GM21737 (cell line): Measurements from ENCODE around the gene SGPL1.
"Not testable (repeated sequence)": the region's sequence is repeated elsewhere in the genome, so short reads cannot be mapped to it uniquely, and the experiment has no call there.

Experiments used
- ATAC-seq: cut with Tn5 transposase; IDR thresholded peaks from one replicate; pipeline ENCODE4 v1.9.1; 2021; ENCODE audit warnings: mild to moderate bottlenecking, moderate library complexity; ENCODE audit not compliant: unreplicated experiment

SGPL1 gene

DNA sequence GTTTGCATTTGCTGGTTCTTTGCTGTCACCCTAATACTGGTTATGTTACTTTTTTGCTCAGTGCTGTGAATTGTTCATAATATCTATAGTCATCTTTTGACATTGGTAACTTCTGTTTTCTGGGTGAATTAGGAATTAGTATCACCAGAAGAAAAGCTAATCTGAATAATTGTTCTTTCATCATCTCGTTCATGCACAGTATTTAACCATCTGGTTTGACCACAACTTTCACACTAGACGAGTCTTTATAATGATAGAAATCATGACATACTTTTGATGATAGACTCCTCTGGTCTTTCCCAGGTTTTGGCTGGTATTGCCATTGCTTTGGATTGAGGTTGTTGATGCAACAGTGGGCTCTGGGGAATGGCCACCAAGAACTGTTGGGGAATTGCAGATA is 25.1 kb downstream of the SGPL1 start:
- ATAC-seq: no peak

DNA sequence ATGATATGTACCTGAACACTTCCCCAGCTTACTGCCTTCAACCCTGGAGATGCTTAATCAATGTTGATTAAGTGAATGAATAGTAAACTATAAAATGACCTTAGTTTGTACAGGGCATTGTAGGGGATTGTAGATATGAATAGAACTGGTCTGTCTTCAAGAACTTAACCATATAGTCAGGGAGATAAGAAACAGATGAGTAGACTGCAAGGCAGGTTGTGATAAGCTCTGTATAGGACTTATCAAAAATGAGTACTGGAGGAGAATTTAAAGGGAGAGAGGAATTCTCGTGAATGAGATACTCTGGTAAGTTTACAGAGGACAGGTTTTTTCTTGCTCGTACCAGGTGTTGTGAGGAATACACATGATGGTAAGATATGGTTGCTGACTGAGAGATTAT is 27.6 kb downstream of the SGPL1 start:
- no peak for ATAC-seq

- no peak for ATAC-seq
These were observed 28.2 kb downstream of the SGPL1 start for GRCh38 chr10:70843776-70844489.

DNA sequence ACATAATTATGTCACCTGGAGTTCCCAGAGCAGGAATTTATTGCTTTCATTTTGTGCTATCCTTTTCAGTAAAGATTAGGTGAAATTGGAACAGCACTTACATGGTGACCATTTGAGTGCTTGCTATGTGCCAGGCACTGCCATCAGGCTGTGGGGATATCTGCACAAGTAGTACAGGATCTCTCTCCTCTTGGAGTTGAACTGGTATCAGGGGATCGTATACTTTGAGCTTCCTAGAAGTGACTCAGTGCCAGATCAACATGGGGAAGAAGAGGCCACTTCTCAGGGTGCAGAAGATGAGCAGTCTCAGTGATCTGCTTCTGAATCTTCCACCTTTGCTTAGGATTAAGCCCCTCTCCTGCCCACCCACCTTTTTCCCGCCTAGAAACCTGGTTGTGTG is 29.5 kb downstream of the SGPL1 start:
- ATAC-seq: no peak

DNA sequence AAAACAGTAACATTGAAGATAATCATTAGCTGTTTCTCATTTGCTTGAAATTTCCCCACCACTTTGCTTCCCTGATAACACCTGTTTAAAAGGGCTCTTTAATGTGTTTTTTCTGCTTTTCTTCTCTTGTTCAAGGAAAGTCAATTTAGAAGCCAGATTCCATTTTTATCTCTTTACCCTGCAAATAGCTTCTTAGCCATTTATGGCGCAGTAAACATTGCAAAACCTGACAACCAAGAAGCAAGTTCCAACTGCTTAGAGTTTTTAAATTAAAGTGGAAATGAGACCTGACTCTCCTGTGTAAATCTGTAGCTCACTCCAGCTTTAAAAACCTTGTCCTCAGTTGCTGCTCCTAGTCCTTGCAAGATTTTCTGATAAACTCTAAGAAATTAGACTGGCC is 30.1 kb downstream of the SGPL1 start:
- no peak for ATAC-seq

- ATAC-seq: no peak
These were observed 31.0 kb downstream of the SGPL1 start for GRCh38 chr10:70846795-70847194.

- ATAC-seq: no peak
These were observed 32.1 kb downstream of the SGPL1 start for GRCh38 chr10:70847659-70848360.

- no peak for ATAC-seq
These were observed 33.9 kb downstream of the SGPL1 start for GRCh38 chr10:70849582-70850016.

DNA sequence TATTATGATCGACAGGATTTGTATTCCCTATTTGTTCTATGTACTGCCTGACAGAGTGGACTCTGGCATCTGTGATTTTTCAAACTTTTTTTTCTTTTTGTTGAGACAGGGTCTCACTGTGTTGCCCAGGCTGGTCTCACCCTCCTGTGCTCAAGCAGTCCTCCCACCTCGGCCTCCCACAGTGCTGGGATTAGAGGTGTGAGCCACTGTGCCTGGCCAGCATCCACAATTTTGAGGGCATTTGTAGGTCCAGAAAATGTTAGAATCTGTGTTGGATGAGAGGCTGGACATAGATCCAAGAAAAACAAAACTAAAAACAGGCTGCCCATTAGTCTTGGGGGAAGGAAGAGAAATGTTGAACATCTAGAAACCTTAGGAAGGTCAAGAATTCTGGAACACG is 34.3 kb downstream of the SGPL1 start:
- no peak for ATAC-seq

DNA sequence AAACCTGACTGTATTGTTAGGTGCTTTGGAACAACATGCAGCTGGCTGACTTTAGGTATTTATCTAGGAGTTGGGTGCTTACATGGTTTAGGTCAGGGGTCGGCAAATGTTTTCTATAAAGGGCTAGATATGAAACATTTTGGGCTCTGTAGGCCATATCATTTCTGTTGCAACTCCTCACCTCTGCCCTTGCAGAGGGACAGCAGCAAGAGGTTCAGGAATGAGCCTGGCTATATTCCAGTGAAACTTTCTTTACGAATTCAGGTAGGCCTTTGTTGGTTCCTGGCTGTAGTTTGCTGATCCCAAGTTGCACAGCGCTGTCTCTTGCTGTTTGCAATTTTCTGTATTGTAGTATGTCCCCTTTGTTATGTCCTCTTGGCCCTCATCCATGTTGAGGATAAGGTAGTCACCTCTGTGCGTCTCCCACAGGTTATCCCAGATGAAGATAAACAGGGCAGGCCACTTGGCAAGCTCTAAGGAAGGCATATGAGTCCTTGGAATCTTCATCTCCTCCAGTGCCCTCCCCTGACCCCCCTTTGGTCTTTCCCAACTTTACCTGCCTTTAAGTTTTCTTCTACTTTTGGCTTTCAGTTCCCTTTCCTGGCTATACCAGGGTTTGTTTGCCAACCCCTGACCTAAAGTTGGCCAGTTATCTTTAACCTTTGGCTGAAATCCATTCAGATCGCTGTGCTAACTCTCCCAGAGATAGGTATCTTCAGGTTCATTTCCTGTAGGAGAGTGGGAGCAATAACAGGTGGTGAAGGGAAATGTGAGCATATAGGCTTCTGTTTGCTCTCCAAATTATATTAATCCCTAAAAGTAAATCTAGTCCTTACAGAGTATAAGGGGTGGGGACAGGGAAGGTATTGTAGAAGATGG is 36.1 kb downstream of the SGPL1 start:
- ATAC-seq: no peak

GRCh38 chr10:70853038-70853437 is 37.3 kb downstream of the SGPL1 start:
- no peak for ATAC-seq

- ATAC-seq: no peak
These were observed 37.7 kb downstream of the SGPL1 start for GRCh38 chr10:70853457-70853856.

DNA sequence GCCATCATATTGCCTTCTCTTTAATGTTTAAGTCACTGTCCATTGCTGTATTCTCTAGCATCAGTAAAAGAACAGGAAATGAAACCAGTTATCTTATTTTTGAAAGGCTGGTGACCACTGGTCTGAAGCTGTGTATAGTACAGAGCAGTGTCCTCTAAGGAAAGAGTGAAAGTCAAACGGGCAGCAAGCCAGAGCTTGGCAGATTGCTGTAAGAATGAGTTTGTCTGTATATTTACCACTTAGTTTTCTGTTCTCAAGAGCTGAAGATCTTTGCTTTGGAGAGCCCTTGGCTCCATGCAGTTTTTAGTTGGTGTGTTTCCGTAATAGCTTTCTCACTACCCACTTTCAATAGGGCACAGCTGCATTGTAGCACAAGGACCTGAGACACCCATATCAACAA is 40.7 kb downstream of the SGPL1 start:
- ATAC-seq: no peak

DNA sequence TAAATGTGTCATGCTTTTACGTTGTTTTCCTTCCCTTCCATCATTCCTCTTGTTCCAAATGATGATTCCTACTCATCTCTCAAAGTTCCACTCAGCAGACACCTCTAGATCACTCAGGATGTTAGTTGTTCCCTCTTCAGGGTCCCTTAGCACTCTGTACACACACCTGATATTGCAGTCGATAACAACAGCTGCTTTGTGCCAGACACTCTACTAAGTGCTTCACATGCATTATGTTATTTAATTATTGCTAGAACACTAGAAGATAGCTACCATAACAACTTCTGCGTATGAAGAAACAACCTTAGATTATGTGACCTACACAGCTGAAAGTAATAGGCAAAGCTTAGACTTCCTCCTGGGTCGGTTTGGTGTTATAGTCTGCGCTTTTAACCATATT is 43.0 kb downstream of the SGPL1 start:
- ATAC-seq: no peak

GRCh38 chr10:70861495-70862197 is 45.9 kb downstream of the SGPL1 start:
- ATAC-seq: not testable (repeated sequence)

DNA sequence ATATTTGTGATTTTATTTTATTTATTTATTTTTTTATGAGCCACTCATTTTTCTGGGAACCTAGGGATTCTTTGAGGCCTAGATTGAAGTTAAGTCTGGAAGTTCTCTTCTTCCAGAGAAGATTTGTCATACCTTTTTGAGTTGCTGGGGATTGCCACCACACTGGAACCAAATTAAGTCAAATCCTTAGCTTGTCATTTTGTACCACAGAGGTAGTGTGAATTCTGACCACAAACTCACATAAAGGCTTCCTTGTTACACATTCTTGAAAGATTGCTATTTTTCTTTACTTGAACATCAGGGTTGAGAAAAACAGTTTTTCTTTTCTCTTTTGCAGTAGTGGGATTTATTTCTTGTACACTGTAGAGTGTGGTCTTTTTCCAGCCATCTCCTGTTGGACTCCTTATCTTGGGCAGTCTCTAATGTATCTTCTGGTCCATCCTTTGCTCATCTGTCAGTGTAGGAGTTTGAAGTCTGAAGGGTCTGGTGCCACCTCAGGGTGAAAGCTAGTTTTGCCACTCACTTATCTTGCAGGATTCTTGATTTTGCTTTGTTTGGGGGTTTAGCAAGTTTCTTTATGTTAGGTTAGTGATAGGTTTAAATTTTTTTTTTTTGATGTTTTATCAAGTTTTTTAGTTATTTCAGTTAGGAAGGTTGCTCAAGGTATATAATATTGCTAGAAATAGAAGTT is 47.9 kb downstream of the SGPL1 start:
- no peak for ATAC-seq

- ATAC-seq: no peak
These were observed 49.2 kb downstream of the SGPL1 start for GRCh38 chr10:70864935-70865334.

DNA sequence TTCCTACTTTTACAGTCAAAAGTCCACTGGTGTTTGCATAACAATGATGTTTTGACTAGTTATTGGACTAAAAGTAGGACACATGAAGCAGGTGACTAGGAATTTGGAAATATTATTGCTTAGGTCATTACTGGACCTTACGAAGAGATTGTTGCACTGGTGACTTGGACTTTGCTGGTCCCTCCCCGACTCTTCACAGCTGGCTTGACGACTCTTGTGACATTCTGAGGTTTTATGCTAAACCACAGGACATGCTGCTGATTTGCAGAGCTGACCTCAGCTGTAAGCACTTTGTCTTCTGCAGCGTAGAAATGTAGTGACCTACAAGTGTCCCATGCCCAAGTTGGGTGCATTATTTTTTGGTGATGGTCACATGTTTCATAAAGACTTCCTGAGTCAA is 50.7 kb downstream of the SGPL1 start:
- ATAC-seq: no peak

GRCh38 chr10:70872291-70872690 is 56.5 kb downstream of the SGPL1 start:
- no peak for ATAC-seq

GRCh38 chr10:70874061-70874460 is 58.3 kb downstream of the SGPL1 start:
- ATAC-seq: no peak
